ENCODE data around the gene TAF6L.
"Not testable (repeated sequence)": the region's sequence is repeated elsewhere in the genome, so short reads cannot be mapped to it uniquely, and the experiment has no call there.

Gene TAF6L

GRCh38 chr11:62805961-62806441, 34.8 kb downstream of the TAF6L start:
- FAIRE-seq: no peak

- no peak for FAIRE-seq
Observed at GRCh38 chr11:62806611-62807121, 35.5 kb downstream of the TAF6L start.

- FAIRE-seq: no peak
Observed at GRCh38 chr11:62810748-62811147, 39.6 kb downstream of the TAF6L start.

GRCh38 chr11:62811659-62812058, 40.5 kb downstream of the TAF6L start:
- no peak for FAIRE-seq

GRCh38 chr11:62816557-62816956, 45.4 kb downstream of the TAF6L start:
- no peak for FAIRE-seq

GRCh38 chr11:62817129-62817528, 45.9 kb downstream of the TAF6L start:
- FAIRE-seq: no peak

- no peak for FAIRE-seq
Observed at GRCh38 chr11:62823677-62824076, 52.5 kb downstream of the TAF6L start.

- not testable (repeated sequence) for FAIRE-seq
Observed at GRCh38 chr11:62828130-62828529, 56.9 kb downstream of the TAF6L start.

- FAIRE-seq: no peak
Observed at GRCh38 chr11:62830904-62831519, 59.8 kb downstream of the TAF6L start.

- FAIRE-seq: peak; percentile 91
Observed at GRCh38 chr11:62831520-62832335, 60.5 kb downstream of the TAF6L start, which contains the start of gene STX5. TSS of gene STX5 (minus strand) at chr11:62832051. CDS start at chr11:62831243, 808 bp downstream.

GRCh38 chr11:62832336-62833234, 61.4 kb downstream of the TAF6L start, which contains the start of gene TEX54:
TSS of gene TEX54 (minus strand) at chr11:62832841.
- no peak for FAIRE-seq

GRCh38 chr11:62835336-62835735, 64.1 kb downstream of the TAF6L start:
- FAIRE-seq: no peak

All from endometrium (tissue), 2 donors.